Liver (tissue), 9 donors: ENCODE data around the gene ANO10. TPM values are rescaled to one million over a fixed set of nuclear protein-coding genes. Genes with fewer than 3 reads are reported as not detected.

Experiments used
- DNase-seq: peaks from one replicate; pipeline ENCODE4 v3.0.0-alpha.2; 2017; ENCODE audit warnings: low spot score
- H3K27ac ChIP-seq, 2 donors: one replicate each; pipeline ENCODE4 v1.7.0; 2013; ENCODE audit warnings: inconsistent platforms in 2 of 2, low read length in 2 of 2, control low read depth in 1 of 2, low read depth in 1 of 2, mild to moderate bottlenecking in 1 of 2
- H3K27me3 ChIP-seq, 4 donors: one replicate each; pipeline versions ENCODE4 v1.6.1 to v1.7.0; 2013; ENCODE audit warnings: low read length in 3 of 4, inconsistent platforms in 1 of 4, mild to moderate bottlenecking in 1 of 4, moderate library complexity in 1 of 4; ENCODE audit not compliant: control insufficient read depth in 4 of 4, insufficient read depth in 4 of 4
- H3K36me3 ChIP-seq, 4 donors: one replicate each; pipeline versions ENCODE4 v1.6.1 to v1.7.0; 2013; ENCODE audit warnings: low read length in 3 of 4, mild to moderate bottlenecking in 3 of 4, low read depth in 1 of 4, moderate library complexity in 1 of 4; ENCODE audit not compliant: control insufficient read depth in 4 of 4, insufficient read depth in 3 of 4
- H3K4me1 ChIP-seq, 4 donors: one replicate each; pipeline versions ENCODE4 v1.6.1 to v1.7.0; 2013; ENCODE audit warnings: low read length in 3 of 4, mild to moderate bottlenecking in 3 of 4, moderate library complexity in 1 of 4; ENCODE audit not compliant: control insufficient read depth in 4 of 4, insufficient read depth in 4 of 4
- H3K4me3 ChIP-seq, 3 donors: one replicate each; pipeline versions ENCODE4 v1.6.1 to v1.7.0; 2013; ENCODE audit warnings: low read length in 3 of 3, control low read depth in 1 of 3, low read depth in 1 of 3, mild to moderate bottlenecking in 1 of 3
- H3K9ac ChIP-seq, 2 donors: one replicate each; pipeline ENCODE4 v1.7.0; 2013; ENCODE audit warnings: low read length in 2 of 2, mild to moderate bottlenecking in 2 of 2, moderate library complexity in 2 of 2, control low read depth in 1 of 2, low read depth in 1 of 2
- H3K9me3 ChIP-seq, 4 donors: one replicate each; pipeline versions ENCODE4 v1.6.1 to v1.7.0; 2013; ENCODE audit warnings: low read length in 3 of 4; ENCODE audit not compliant: control insufficient read depth in 4 of 4
- ATF3 ChIP-seq: IDR thresholded peaks from 2 replicates; pipeline ENCODE4 v1.6.1; 2016; ENCODE audit warnings: antibody characterized with exemption
- CTCF ChIP-seq: fragments of 150-350 bp; IDR thresholded peaks from 2 replicates; pipeline ENCODE4 v1.5.1; 2017; ENCODE audit warnings: improper control_type of control experiment, low read depth, low read length; ENCODE audit not compliant: missing input control
- EGR1 ChIP-seq, 2 donors: IDR thresholded peaks; 2 replicates each; pipeline ENCODE4 v1.6.1; 2016 to 2018; ENCODE audit warnings: antibody characterized with exemption in 2 of 2, low read depth in 2 of 2
- FOXA1 ChIP-seq: IDR thresholded peaks from 2 replicates; pipeline ENCODE4 v1.6.1; 2016; ENCODE audit warnings: antibody characterized with exemption
- FOXA2 ChIP-seq: IDR thresholded peaks from 2 replicates; pipeline ENCODE4 v1.6.1; 2016; ENCODE audit warnings: antibody characterized with exemption
- GABPA ChIP-seq, 2 donors: IDR thresholded peaks in 1 of 2; conservative IDR thresholded peaks in 1 of 2; 2 replicates each; pipeline ENCODE4 v1.6.1; 2016; ENCODE audit warnings: antibody characterized with exemption in 2 of 2, mild to moderate bottlenecking in 1 of 2, moderate library complexity in 1 of 2
- HNF4A ChIP-seq, 2 donors: conservative IDR thresholded peaks; 2 replicates each; pipeline ENCODE4 v1.6.1; 2016; ENCODE audit warnings: antibody characterized with exemption in 2 of 2, mild to moderate bottlenecking in 2 of 2
- HNF4G ChIP-seq: IDR thresholded peaks from 2 replicates; pipeline ENCODE4 v1.6.1; 2016; ENCODE audit warnings: antibody characterized with exemption
- JUND ChIP-seq, 2 donors: IDR thresholded peaks; 2 replicates each; pipeline ENCODE4 v1.6.1; 2016; ENCODE audit warnings: antibody characterized with exemption in 2 of 2
- MAX ChIP-seq: IDR thresholded peaks from 2 replicates; pipeline ENCODE4 v1.6.1; 2016; ENCODE audit warnings: antibody characterized with exemption
- NR2F2 ChIP-seq: IDR thresholded peaks from 2 replicates; pipeline ENCODE4 v1.6.1; 2016; ENCODE audit warnings: antibody characterized with exemption
- RAD21 ChIP-seq, 2 donors: IDR thresholded peaks; 2 replicates each; pipeline ENCODE4 v1.6.1; 2016; ENCODE audit warnings: antibody characterized with exemption in 2 of 2, mild to moderate bottlenecking in 2 of 2
- REST ChIP-seq: IDR thresholded peaks from 2 replicates; pipeline ENCODE4 v1.6.1; 2016; ENCODE audit warnings: antibody characterized with exemption, mild to moderate bottlenecking
- RXRA ChIP-seq, 2 donors: IDR thresholded peaks; 2 replicates each; pipeline ENCODE4 v1.6.1; 2017 to 2018; ENCODE audit warnings: antibody characterized with exemption in 2 of 2, mild to moderate bottlenecking in 1 of 2
- SP1 ChIP-seq: IDR thresholded peaks from 2 replicates; pipeline ENCODE4 v1.6.1; 2018; ENCODE audit warnings: antibody characterized with exemption, mild to moderate bottlenecking
- TAF1 ChIP-seq: conservative IDR thresholded peaks from 2 replicates; pipeline ENCODE4 v1.6.1; 2016; ENCODE audit warnings: antibody characterized with exemption, mild to moderate bottlenecking
- YY1 ChIP-seq: IDR thresholded peaks from 2 replicates; pipeline ENCODE4 v1.6.1; 2016; ENCODE audit warnings: antibody characterized with exemption, mild to moderate bottlenecking
- ZBTB33 ChIP-seq: IDR thresholded peaks from 2 replicates; pipeline ENCODE4 v1.6.1; 2016; ENCODE audit warnings: antibody characterized with exemption
- WGBS: extraction: QIAGEN DNeasy Blood & Tissue Kit; methylation state at CpG from one replicate; pipeline ENCODE4 v1.1.7; 2013; 5-methylcytosine and 5-hydroxymethylcytosine counted together
- polyA plus RNA-seq, 2 donors: library from polyadenylated mRNA; stranded (reverse) in 1 of 2; unstranded in 1 of 2; fragments of 200-250 nt in 1 of 2; fragments of >200 nt in 1 of 2; fragmentation: Nextera tagmentation in 1 of 2; extraction: Ambion mirVana in 1 of 2; gene quantifications; one replicate each; pipeline versions ENCODE4 v1.2.1 to v1.2.3, GENCODE V29; 2013 to 2015
- total RNA-seq, 2 donors: library from RNA; depleted of rRNA; stranded (reverse); fragments of >200 nt; gene quantifications; one replicate each; pipeline ENCODE4 v1.2.3, GENCODE V29; 2014
- donor health status: healthy.
- donor health status: healthy.
- donor health status: healthy.
- donor health status: healthy.
- donor health status: healthy.

Gene ANO10
- total and polyA plus RNA-seq, 4 donors = 5.6 to 8.7 (median 6.8) TPM

GRCh38 chr3:43341788-43342187 lies 280.0 kb downstream of the ANO10 start:
- Histone ChIP-seq H3K9ac (no peak overlapping the region), H3K27ac (no peak overlapping the region), H3K4me3 (no peak overlapping the region), H3K36me3 (peaks cover 6 to 67% (median 45%) of the 10 kb centered on the region in 4 donors), H3K4me1 (peaks cover 0 to 12% (median 8%) of the 10 kb centered on the region in 4 donors), H3K9me3 (peaks cover 6 to 14% (median 7%) of the 10 kb centered on the region in 4 donors), H3K27me3 (no peaks in the 10 kb centered on the region)
- no peak for DNase-seq
- TF ChIP-seq HNF4A (conservative IDR thresholded peaks at IDR 0.05) (no peak), REST (no peak), GABPA (IDR thresholded peaks at IDR 0.05 in 1 of 2, conservative IDR thresholded peaks at IDR 0.05 in 1 of 2) (no peak), ZBTB33 (no peak), TAF1 (no peak), CTCF (no peak), RXRA (IDR thresholded peaks at IDR 0.05) (no peak), HNF4G (no peak), JUND (IDR thresholded peaks at IDR 0.05) (no peak), EGR1 (IDR thresholded peaks at IDR 0.05; ENCODE audit: low read depth in 2 of 2) (no peak), MAX (no peak), NR2F2 (no peak), YY1 (no peak), FOXA1 (no peak), FOXA2 (no peak), SP1 (no peak), RAD21 (IDR thresholded peaks at IDR 0.05) (no peak), ATF3 (no peak)
- 93% methylated on average over 2 of the region's 2 CpGs for WGBS
